Dendritic cell treated with granulocyte-macrophage colony-stimulating factor and Interleukin-4, amounts not matched to agents 40 ng/mL and 50 ng/mL, for 4 days (primary cell): ENCODE data around the gene DPEP3.
"Not testable (repeated sequence)": the region's sequence is repeated elsewhere in the genome, so short reads cannot be mapped to it uniquely, and the experiment has no call there.

ENCODE experiments used
- H3K27ac Mint-ChIP-seq: one replicate; pipeline ENCODE4 v1.8.0; 2022; ENCODE audit warnings: mild to moderate bottlenecking, mixed read lengths
- H3K27me3 Mint-ChIP-seq: one replicate; pipeline ENCODE4 v1.8.0; 2022; ENCODE audit warnings: mild to moderate bottlenecking, mixed read lengths
- H3K36me3 Mint-ChIP-seq: one replicate; pipeline ENCODE4 v1.8.0; 2022; ENCODE audit warnings: low read depth, mixed read lengths
- H3K4me1 Mint-ChIP-seq: one replicate; pipeline ENCODE4 v1.8.0; 2022; ENCODE audit warnings: low read depth, mixed read lengths
- H3K4me3 Mint-ChIP-seq: one replicate; pipeline ENCODE4 v1.8.0; 2022; ENCODE audit warnings: mild to moderate bottlenecking, moderate library complexity, mixed read lengths
- H3K9me3 Mint-ChIP-seq: one replicate; pipeline ENCODE4 v1.8.0; 2022; ENCODE audit warnings: mixed read lengths
- intact Hi-C: fragments of 100-400 bp; cut with micrococcal nuclease; formaldehyde crosslinking; loops from one replicate; pipeline ENCODE4 v1.15.0; 2022

The DPEP3 gene

GRCh38 chr16:67941469-67942199 is 38.7 kb downstream of the DPEP3 start:
- no peak overlapping the region for H3K4me3 Mint-ChIP-seq
- intact Hi-C loops: no loop called here
- no peaks in the 10 kb centered on the region for H3K27me3 Mint-ChIP-seq
- H3K36me3 Mint-ChIP-seq: peaks cover 68% of the 10 kb centered on the region
- peak overlapping the region; percentile 31 for H3K27ac Mint-ChIP-seq
- H3K9me3 Mint-ChIP-seq: no peaks in the 10 kb centered on the region
- H3K4me1 Mint-ChIP-seq: peaks cover 28% of the 10 kb centered on the region

GRCh38 chr16:67940446-67941089 is 39.7 kb downstream of the DPEP3 start:
- H3K9me3 Mint-ChIP-seq: no peaks in the 10 kb centered on the region
- peaks cover 68% of the 10 kb centered on the region for H3K36me3 Mint-ChIP-seq
- no peak overlapping the region for H3K4me3 Mint-ChIP-seq
- intact Hi-C loops: no loop called here
- no peak overlapping the region for H3K27ac Mint-ChIP-seq
- H3K4me1 Mint-ChIP-seq: peaks cover 28% of the 10 kb centered on the region
- no peaks in the 10 kb centered on the region for H3K27me3 Mint-ChIP-seq

GRCh38 chr16:67939507-67940445 is 40.5 kb downstream of the DPEP3 start:
- intact Hi-C loops: loop anchor here (5.0 to 10.0 kb wide), 3 partner anchors 65 to 122 kb away; partner anchors contain the start of gene EDC4
- Mint-ChIP-seq H3K9me3 (no peaks in the 10 kb centered on the region), H3K36me3 (peaks cover 68% of the 10 kb centered on the region), H3K27ac (no peak overlapping the region), H3K4me1 (peaks cover 36% of the 10 kb centered on the region), H3K4me3 (no peak overlapping the region), H3K27me3 (no peaks in the 10 kb centered on the region)

- not testable (repeated sequence) for H3K4me3 Mint-ChIP-seq, H3K27me3 Mint-ChIP-seq, H3K9me3 Mint-ChIP-seq
- peaks cover 68% of the 10 kb centered on the region for H3K36me3 Mint-ChIP-seq
- intact Hi-C loops: loop anchor here (5.0 to 10.0 kb wide), 3 partner anchors 63 to 120 kb away; partner anchors contain the start of gene EDC4
- H3K27ac Mint-ChIP-seq: peak overlapping the region; percentile 91
- H3K4me1 Mint-ChIP-seq: peaks cover 44% of the 10 kb centered on the region
These were observed 42.6 kb downstream of the DPEP3 start for GRCh38 chr16:67937713-67938112.

GRCh38 chr16:67936880-67937605 is 43.3 kb downstream of the DPEP3 start:
- Mint-ChIP-seq H3K4me1 (peaks cover 44% of the 10 kb centered on the region), H3K27me3 (no peaks in the 10 kb centered on the region), H3K9me3 (no peaks in the 10 kb centered on the region), H3K27ac (peak overlapping the region; percentile 91), H3K36me3 (peaks cover 68% of the 10 kb centered on the region), H3K4me3 (peak overlapping the region; percentile 83)
- intact Hi-C loops: loop anchor here (5.0 to 10.0 kb wide), 3 partner anchors 62 to 120 kb away; partner anchors contain the start of gene EDC4

GRCh38 chr16:67936124-67936879 is 44.0 kb downstream of the DPEP3 start, which contains the start of gene PSMB10:
Gene PSMB10, minus strand, starts transcription at chr16:67936850. Its CDS starts 101 bp downstream, at chr16:67936749.
- Mint-ChIP-seq H3K4me3 (peak within 1 kb of the TSS; percentile 83), H3K4me1 (peaks cover 37% of the 10 kb centered on the region), H3K27me3 (no peaks in the 10 kb centered on the region), H3K9me3 (no peaks in the 10 kb centered on the region), H3K36me3 (peaks cover 68% of the 10 kb centered on the region), H3K27ac (peak within 1 kb of the TSS; percentile 91)
- intact Hi-C loops: loop anchor here (5.0 to 10.0 kb wide), 3 partner anchors 62 to 119 kb away; partner anchors contain the start of gene EDC4

- Mint-ChIP-seq H3K27ac (peak overlapping the region; percentile 91), H3K4me3 (peak overlapping the region; percentile 83), H3K9me3 (no peaks in the 10 kb centered on the region), H3K36me3 (peaks cover 74% of the 10 kb centered on the region), H3K4me1 (peaks cover 37% of the 10 kb centered on the region), H3K27me3 (no peaks in the 10 kb centered on the region)
- intact Hi-C loops: loop anchor here (5.0 to 10.0 kb wide), 3 partner anchors 61 to 118 kb away; partner anchors contain the start of gene EDC4
These were observed 44.7 kb downstream of the DPEP3 start for GRCh38 chr16:67935402-67936123.

- Mint-ChIP-seq H3K4me3 (peak overlapping the region; percentile 83), H3K27ac (peak overlapping the region; percentile 91), H3K9me3 (no peaks in the 10 kb centered on the region), H3K4me1 (peaks cover 33% of the 10 kb centered on the region), H3K36me3 (peaks cover 76% of the 10 kb centered on the region), H3K27me3 (no peaks in the 10 kb centered on the region)
- intact Hi-C loops: loop anchor here (5.0 to 10.0 kb wide), 3 partner anchors 60 to 118 kb away; partner anchors contain the start of gene EDC4
These were observed 45.2 kb downstream of the DPEP3 start for GRCh38 chr16:67935101-67935401.

- peak overlapping the region; percentile 91 for H3K27ac Mint-ChIP-seq
- no peaks in the 10 kb centered on the region for H3K27me3 Mint-ChIP-seq
- peaks cover 76% of the 10 kb centered on the region for H3K36me3 Mint-ChIP-seq
- H3K4me1 Mint-ChIP-seq: peaks cover 27% of the 10 kb centered on the region
- intact Hi-C loops: loop anchor here (5.0 to 10.0 kb wide), 3 partner anchors 60 to 117 kb away; partner anchors contain the start of gene EDC4
- no peaks in the 10 kb centered on the region for H3K9me3 Mint-ChIP-seq
- H3K4me3 Mint-ChIP-seq: no peak overlapping the region
These were observed 45.8 kb downstream of the DPEP3 start for GRCh38 chr16:67934306-67935100.

GRCh38 chr16:67933805-67934204 is 46.5 kb downstream of the DPEP3 start:
- no peak overlapping the region for H3K27ac Mint-ChIP-seq
- intact Hi-C loops: loop anchor here (10.0 kb wide), 1 partner anchor 59 kb away; the partner anchor contains the start of gene EDC4
- peaks cover 25% of the 10 kb centered on the region for H3K4me1 Mint-ChIP-seq
- H3K9me3 Mint-ChIP-seq: no peaks in the 10 kb centered on the region
- H3K36me3 Mint-ChIP-seq: peaks cover 78% of the 10 kb centered on the region
- H3K27me3 Mint-ChIP-seq: no peaks in the 10 kb centered on the region
- H3K4me3 Mint-ChIP-seq: no peak overlapping the region

GRCh38 chr16:67932462-67932840 is 47.8 kb downstream of the DPEP3 start:
- intact Hi-C loops: loop anchor here (10.0 kb wide), 1 partner anchor 58 kb away; the partner anchor contains the start of gene EDC4
- Mint-ChIP-seq H3K4me3 (no peak overlapping the region), H3K4me1 (peaks cover 23% of the 10 kb centered on the region), H3K27ac (no peak overlapping the region), H3K36me3 (peaks cover 92% of the 10 kb centered on the region), H3K9me3 (no peaks in the 10 kb centered on the region), H3K27me3 (no peaks in the 10 kb centered on the region)
